ENCODE data around the gene AHCYL2.

The AHCYL2 gene

DNA sequence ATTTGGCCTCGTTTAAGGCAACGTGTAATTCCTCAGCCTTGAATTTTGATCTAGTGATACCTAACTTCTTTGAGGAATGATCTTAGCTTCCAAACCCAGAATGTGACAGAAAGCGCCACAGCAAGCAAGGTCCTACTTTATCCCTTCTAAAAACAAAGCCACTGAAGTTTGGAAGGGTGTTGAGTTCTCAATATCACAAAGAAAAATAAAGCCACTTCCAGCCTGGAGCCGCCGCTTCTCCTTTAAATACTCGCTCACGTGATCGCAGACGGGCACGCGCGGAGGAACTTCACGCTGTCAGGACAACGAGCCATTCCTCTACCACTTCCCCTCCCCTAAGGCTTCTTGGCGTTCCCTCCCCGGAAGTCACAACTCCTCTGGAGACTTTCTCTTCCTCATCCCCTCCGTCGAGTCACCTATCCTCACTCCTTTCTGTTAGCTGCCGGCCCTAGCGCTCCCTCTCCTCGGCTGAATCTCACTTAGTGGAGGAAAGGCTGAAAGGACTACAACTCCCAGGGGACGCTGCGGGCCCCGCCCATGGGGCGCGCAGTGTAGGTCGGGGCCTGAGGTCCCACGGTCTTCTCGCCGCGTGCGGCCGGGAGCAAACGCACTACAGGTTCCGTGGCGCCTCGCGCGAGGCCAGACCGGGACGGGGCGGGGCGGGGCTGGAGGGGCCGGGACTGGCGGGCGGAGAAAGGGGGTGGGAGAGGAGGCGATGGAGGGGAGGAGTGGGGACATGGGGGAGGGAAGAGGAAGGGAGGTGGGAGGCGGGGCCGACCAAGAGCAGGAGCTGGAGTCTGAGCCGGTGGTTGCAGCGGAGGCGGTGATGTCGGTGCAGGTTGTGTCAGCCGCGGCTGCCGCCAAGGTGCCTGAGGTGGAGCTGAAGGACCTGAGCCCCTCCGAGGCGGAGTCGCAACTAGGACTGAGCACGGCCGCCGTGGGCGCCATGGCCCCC is at the start of gene AHCYL2:
Gene AHCYL2, plus strand, starts transcription at position 780 of the 955 bp plus-strand sequence.
- peak; percentile 99 for DNase-seq

DNA sequence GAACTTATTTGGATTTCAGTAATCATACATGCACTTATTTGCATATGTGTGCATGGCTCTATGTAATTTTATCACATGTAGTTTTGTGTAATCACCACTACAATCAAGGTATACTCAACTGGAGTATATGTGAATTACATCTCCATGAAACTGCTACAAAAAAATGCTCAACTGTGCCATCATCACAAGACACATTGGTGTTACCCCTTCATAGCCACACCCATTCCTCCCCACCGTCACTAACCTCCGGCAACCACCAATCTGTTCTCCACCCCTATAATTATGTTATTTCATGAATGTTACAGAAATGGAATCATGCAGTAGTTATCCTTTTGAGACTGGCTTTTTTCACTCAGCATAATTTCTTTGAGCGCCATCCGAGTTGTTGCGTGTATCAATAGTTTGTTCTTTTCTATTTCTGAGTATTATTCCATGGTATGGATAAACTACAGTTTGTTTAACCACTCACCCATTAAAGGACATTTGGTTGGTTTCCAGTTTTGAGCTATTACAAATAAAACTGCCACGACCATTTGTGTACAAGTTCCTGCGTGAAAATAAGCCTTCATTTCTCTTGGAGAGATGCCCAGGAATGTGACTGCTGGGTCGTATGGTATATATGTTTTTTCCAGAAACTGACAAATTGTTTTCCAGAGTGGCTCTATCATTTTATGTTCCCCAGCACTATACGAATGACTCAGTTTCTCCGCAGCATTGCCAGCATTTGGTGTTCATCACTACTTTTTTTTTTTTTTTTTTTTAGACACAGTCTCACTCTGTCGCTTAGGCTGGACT is 47.7 kb upstream of the AHCYL2 start:
- no peak for DNase-seq

DNA sequence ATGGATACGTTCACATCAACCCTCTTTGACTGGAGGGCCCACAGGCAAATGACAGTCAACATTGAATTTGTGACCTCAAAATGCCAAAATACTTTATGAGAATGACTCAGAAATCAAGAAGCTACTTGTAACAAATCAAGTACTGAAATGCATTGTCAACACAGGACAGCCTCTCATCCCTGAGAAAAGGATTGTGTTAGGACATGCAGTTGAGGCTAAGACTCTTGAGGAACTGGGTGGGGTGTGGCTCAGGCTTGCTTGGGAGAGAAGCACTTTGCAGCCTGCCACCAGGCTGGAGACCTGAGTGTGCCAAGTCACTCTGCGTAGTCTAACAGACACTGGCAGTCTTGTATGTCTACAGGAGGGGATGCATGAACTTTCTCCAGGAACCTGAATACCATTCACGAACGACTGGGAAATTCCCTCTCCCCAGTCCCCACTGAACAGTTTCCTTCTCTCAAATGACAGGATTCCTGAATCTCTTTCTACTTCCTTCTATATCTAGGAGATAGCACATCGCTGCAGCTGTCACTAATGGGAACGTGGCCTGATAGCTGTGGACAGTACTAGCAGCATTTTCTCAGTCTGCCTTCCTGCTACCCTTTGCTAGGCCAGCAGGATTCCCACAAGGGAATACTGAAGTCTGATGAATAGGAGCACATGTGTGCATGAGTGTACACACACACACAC is 39.7 kb upstream of the AHCYL2 start:
- no peak for DNase-seq

DNA sequence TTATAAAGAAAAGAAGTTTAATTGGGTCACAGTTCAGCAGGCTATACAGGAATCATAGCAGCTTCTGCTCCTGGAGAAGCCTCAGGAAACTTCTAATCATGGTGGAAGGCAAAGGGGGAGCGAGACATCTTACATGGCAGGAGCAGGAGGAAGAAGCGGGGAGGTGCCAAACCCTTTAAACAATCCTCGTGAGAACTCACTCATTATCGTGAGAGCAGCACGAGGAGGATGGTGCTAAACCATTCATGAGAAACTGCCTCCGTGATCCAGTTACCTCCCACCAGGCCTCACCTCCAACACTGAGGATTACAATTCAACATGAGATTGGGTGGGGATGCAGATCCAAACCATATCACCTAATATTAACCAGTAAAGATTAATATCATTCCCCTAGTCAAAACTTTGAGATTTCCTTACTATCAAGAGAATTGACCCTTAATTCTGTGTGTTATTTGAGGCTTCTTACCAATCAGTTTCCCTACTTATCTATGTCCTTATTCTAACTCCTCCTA is 38.0 kb upstream of the AHCYL2 start:
- no peak for DNase-seq

DNA sequence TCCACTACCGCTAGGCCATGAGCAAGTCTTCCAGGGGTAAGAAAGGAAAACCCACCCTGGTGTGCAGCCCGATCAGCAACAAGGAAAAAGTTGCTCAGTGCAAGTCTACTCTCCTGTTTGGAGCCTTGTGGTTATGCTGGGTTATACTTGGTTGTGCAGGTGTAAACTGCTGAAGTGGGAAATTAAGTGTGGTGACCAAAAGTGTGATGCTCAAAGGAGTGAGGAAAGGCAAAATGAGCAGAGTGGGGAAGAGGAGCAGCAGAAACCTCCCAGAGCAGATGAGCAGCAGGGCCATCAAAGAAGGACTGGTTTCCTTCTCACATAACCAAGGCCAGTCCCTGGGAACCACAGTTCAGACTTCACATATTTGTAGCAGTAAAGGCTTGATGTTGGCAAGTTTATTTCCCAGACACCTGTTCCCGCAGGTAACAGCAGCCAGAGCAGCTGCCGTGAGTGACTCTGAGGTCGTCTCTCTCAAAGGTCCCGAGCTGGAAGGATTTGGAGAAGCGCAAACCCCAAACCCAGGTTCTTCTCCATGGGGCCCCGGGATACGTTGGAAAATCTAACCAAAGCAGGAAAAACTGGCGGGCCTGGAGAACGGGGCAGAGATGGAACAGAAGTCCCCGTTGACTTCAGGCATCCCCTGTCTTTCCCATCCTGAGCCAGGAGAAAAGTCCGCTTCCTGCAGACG is 37.0 kb upstream of the AHCYL2 start:
- no peak for DNase-seq

DNA sequence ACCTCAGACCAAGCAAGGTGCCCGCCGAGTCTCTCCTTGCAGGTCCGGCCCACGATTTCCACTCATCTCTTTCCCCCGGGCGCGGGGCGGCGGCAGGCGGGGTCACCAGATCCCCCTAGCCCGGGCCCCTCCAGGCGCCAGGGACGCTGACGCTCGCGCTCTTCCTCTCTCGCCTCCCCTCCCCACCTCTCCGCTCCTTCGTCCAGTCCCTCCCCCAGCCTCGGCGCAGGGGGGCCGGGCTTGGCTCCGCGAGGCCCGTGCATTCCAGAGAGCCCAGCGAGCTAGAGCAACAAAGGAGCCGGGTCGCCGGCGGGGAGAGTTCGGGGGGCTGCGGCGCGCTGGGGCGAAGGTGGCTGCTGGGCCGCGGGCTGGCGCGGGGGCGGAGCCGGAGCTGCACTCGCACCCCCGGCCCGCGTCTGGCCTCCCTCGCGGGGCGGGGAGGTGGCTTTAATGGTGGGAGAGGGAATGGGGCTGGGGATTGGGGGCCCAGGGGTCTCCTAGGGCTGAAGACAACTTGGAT is 36.4 kb upstream of the AHCYL2 start, which contains the start of gene SMO:
Gene SMO, plus strand, starts transcription at position 262 of the 520 bp plus-strand sequence. CDS start 519 bp downstream, outside the sequence.
- DNase-seq = no peak

DNA sequence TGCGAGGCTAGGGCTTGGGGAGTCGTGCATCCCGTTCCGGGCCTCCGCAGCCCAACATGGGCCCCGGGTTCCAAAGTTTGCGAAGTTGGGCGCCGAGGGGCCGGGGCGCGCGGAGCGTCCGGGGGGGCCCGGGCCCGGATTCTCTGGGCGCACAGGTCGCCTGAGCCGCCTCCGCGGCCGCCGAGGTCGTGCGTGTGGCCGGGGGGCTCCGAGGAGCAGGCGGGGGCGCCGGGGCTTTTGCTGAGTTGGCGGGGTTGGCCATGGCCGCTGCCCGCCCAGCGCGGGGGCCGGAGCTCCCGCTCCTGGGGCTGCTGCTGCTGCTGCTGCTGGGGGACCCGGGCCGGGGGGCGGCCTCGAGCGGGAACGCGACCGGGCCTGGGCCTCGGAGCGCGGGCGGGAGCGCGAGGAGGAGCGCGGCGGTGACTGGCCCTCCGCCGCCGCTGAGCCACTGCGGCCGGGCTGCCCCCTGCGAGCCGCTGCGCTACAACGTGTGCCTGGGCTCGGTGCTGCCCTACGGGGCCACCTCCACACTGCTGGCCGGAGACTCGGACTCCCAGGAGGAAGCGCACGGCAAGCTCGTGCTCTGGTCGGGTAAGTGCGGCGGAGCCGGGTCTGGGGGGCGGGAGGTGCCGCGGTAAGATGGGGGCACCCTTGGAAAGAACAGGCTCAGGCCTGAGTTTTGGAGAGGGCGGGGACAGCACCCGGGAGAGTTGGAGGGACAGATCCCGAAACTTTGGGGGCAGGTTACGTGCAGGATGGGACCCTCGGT is 35.8 kb upstream of the AHCYL2 start:
- DNase-seq = no peak

DNA sequence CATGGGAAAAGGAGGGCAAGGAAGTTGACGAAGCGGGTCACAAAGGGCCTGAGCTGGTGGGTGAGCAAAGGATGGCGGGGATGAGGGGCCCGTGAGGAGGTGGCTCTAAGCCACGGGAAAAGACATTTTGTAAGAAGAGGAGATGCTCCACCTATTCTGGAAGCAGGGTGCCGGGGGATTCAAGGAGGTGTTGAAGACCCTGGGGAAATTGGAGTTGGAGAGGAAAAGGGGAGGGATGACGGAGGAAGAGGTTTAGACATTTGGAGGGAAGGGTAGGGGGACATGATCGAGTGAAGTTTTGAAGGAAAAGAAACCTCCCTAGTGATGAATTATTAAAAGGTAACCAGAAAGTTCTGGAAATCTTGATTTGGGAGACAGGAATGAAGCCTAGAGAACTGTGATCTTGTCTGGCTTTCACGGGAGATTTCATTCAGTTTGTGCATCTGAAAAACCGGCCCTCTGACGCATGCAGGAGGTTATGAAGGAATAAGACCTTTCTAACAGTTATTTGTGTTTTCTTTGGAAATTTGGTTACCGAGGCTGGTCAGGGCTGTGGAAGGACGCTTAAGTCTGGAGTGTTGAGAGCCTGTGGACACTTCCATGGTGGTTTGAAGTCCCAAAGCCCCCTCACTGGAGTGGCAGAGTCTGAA is 35.0 kb upstream of the AHCYL2 start:
- no peak for DNase-seq

DNA sequence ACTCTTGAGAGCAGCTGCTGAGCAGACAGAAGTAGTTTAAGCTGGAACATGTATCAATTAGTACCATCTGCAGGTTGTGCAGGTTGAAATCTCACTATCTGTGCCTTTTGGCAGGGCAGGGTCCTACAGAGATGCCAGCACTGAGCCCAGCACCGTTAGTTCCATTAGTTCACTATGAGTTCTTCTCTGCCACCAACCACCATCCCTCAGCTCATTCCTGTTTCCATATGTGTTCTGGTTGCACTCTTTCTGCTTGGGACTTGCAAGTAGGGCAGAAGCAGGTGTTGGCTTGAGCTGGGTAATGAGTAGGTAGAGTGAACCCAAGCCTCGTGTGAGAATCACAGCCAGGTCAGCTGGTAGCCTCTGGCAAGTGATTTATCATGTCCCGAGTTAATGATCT is 33.6 kb upstream of the AHCYL2 start:
- no peak for DNase-seq

DNA sequence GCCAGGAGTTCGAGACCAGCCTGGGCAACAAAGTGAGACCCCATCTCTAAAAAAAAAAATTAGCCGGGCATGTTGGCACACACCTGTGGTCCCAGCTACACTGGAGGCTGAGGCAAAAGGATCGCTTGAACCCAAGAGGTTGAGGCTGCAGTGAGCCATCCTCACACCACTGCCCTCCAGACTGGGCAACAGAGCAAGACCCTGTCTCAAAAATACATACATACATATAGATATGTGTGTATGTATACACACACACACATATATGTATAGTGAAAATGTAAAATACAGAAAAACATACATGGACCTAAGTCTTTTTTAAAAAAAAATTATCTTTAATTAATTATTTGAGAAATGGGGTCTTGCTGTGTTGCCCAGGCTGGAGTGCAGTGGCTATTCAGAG is 30.9 kb upstream of the AHCYL2 start:
- no peak for DNase-seq

DNA sequence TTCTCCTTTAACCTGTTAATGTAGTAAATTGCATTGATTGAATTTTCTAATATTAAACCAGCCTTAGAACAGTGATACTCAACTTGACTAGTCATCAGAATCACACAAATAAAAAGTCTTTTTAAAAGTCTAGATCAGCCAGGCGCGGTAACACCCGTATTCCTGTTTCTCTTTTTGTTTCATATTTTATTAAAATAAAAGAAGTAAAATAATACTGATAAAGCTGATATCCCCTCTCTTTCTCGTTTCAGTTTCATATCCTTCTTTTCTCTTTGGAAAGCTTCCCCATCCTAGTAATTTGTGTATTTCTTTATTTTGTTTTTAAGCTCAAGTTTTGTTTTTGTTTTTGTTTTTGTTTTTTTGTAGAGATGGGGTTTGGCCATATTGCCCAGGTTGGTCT is 27.1 kb upstream of the AHCYL2 start:
- DNase-seq = no peak

DNA sequence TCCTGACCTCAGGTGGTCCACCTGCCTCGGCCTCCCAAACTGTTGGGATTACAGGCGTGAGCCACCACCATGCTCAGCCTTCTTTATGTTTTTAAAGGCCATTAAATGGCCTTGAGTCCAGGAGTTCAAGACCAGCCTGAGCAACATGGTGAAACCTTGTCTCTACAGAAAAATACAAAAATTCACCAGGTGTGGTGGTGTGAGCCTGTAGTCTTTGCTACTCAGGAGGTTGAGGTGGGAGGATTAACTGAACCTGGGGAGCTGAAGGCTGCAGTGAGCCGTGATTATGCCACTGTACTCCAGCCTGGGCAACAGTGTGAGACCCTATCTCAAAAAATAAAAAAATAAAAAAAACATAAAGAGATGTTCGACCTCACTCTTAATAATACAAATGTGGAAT is 25.4 kb upstream of the AHCYL2 start:
- DNase-seq = no peak

DNA sequence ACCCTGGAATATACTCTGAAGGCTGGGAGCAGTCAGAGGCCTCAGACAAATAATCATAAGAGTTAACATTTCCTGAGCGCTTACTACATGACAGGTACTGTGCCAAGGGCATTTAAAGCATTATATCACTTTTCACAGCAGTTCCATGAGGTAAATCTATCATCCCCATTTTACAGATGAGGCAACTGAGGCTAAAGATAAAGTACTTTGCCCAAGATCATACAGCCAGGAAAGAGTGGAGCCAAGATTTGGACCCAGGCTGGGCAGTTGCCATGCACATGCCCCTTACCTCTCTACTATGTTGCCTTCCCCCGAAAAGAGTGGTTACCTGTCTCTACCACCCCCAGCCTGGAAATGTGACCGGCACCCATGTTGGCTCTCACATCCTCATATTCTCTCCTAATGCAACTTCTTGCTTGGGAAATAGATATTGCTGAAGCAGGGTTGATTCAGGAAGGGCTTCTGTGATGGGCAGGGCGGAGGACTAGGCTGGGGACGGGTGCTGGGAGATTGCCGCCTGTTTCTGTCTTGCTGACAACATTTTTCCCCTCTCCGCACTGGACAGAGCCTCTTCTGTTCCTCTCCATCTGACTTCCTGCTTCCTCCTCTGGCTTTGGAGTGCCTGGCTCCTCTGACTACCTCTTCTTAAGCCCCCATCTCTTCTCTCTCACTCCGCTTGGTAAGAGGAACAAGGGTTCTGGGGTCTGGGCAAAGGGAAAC is 22.6 kb upstream of the AHCYL2 start:
- DNase-seq = no peak

DNA sequence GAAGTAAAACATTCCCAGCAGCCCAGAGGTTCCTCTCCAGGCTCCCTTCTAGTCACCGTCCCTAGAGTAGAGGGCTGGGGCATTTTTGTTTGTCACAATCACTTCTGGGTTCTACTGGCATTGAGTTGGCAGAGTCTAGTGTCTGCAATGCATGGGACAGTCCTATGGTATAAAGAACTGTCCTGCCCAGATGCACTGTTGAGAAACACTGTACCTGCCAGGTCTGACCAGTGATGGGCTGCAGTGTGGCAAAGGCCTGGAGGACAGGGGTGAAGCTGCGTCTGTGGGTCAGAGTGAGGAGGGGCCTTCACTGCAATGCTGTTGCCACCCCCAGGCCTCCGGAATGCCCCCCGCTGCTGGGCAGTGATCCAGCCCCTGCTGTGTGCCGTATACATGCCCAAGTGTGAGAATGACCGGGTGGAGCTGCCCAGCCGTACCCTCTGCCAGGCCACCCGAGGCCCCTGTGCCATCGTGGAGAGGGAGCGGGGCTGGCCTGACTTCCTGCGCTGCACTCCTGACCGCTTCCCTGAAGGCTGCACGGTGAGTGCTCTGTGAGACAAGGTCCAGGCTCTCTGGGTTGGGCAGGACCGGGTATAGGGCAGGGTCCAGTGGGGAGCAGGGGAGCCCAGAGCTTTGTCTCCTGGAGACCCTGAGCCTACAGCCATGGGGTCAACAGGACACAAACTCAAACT is 21.6 kb upstream of the AHCYL2 start:
- no peak for DNase-seq

DNA sequence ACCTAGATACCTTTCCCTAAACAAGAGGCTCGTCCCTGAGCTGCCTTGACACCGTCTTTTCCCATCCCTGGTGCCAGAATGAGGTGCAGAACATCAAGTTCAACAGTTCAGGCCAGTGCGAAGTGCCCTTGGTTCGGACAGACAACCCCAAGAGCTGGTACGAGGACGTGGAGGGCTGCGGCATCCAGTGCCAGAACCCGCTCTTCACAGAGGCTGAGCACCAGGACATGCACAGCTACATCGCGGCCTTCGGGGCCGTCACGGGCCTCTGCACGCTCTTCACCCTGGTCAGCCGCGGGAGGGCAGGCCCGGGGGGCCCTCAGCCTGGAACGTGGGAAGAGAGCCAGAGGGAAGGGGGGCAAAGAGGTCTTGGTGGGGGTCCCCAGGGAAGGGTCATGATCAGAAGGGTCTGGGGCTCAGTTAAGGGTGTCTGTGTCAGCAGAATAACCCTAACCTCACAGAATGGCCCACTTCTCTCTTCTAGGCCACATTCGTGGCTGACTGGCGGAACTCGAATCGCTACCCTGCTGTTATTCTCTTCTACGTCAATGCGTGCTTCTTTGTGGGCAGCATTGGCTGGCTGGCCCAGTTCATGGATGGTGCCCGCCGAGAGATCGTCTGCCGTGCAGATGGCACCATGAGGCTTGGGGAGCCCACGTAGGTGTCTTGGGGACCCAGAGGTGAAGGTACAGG is 19.6 kb upstream of the AHCYL2 start:
- no peak for DNase-seq

DNA sequence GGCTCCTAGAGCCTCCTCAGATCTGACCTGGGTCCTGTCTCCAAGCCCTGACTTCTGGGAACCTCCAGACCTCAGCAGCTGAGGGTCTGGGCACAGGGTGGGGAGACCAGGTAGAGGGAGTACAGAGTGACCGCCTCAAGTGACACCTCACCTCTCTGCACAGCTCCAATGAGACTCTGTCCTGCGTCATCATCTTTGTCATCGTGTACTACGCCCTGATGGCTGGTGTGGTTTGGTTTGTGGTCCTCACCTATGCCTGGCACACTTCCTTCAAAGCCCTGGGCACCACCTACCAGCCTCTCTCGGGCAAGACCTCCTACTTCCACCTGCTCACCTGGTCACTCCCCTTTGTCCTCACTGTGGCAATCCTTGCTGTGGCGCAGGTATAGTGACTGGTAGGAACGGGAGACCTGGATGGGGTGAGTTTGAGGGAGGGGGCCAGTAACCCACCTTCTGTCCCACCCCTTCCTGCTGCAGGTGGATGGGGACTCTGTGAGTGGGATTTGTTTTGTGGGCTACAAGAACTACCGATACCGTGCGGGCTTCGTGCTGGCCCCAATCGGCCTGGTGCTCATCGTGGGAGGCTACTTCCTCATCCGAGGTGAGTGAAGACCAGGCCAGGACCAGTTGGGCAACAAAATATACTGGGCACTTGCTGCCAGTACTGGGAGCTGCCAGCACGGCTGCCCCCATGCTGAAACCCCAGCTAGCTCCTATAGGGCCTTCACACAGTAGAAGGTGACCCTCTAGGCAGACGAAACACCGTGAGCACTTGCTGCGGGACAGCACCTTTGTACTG is 18.6 kb upstream of the AHCYL2 start:
- no peak for DNase-seq

DNA sequence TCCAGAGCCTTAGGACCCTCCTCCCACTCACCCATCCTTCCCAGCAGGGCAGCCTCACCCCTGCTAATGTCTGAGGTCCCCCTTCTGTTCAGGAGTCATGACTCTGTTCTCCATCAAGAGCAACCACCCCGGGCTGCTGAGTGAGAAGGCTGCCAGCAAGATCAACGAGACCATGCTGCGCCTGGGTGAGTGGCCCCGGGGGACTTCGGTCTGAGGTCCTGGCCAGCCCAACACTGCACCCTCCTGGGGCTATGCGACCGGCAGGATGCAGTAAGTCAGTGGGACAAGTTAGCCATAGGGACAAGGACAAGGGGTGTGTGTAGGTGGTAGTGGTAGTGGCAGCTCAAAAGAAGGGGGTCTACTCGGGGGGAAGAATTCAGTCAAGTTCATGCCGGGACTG is 16.2 kb upstream of the AHCYL2 start:
- DNase-seq = no peak
